Measurements from ENCODE around the gene TRMT44. TPM values are rescaled to one million over a fixed set of nuclear protein-coding genes. Genes with fewer than 3 reads are reported as not detected.
"Not testable (repeated sequence)": the region's sequence is repeated elsewhere in the genome, so short reads cannot be mapped to it uniquely, and the experiment has no call there.

The TRMT44 gene
- polyA plus RNA-seq, 4 donors: 13.1 to 21.8 (median 18.0) TPM

DNA sequence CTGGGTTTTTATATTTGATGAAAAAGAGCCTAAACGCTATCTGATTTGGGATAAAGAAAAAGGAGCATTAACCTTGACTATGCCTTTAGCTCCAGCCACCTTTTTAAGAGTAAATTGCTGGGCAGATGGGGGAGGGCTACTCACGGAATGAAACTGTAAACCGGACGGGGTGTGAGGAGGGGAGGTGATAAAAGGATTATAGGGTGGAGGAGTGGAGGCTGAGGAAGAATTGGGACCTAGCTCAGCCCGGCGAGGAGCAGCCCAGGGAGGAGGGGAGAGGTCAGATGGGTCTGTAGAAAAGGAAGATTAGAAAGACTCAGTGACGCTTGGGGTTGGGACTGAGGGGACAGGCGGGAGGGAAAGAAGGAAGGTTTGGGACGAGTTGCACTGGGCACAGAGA lies 46.1 kb downstream of the TRMT44 start:
- not testable (repeated sequence) for DNase-seq (ENCODE audit: low read depth in 4 of 4, low spot score in 2 of 4)

DNA sequence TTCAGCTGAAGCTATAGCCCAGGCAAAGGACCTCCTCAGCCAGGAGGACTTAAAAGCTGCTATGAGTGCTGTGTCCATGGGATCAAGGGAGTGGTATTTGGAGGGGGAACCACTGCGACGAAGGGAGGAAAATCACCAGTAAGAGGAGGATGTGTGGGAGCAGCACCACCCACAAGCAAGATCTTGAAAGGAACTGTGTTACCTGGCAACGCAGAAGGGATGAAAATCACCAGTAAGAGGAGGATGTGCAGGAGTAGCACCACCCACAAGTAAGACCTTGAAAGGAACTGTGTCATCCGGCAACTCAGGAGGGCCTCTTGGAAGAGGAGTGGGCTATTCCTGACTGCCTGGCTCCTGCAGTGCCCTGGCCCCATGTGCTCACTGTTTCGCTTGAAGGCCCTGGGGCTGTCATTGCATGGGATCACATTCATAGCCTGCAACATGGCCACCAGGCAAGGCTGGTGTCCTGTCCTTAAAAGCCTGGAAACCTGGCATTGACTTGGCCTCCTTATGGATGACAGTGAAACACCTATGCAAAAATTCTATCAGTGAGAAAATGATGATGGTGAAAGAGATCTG lies 48.3 kb downstream of the TRMT44 start:
- no peak for DNase-seq (ENCODE audit: low read depth in 4 of 4, low spot score in 2 of 4)

DNA sequence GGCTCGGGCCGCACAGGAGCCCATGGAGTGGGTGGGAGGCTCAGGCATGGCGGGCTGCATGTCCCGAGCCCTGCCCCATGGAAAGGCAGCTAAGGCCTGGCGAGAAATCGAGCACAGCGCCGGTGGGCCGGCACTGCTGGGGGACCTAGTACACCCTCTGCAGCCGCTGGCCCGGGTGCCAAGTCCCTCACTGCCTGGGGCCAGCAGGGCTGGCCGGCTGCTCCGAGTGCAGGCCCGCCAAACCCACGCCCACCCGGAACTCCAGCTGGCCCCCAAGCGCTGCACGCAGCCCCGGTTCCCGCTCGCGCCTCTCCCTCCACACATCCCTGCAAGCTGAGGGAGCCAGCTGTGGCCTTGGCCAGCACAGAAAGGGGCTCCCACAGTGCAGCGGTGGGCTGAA lies 50.9 kb downstream of the TRMT44 start:
- not testable (repeated sequence) for DNase-seq (ENCODE audit: low read depth in 4 of 4, low spot score in 2 of 4)

DNA sequence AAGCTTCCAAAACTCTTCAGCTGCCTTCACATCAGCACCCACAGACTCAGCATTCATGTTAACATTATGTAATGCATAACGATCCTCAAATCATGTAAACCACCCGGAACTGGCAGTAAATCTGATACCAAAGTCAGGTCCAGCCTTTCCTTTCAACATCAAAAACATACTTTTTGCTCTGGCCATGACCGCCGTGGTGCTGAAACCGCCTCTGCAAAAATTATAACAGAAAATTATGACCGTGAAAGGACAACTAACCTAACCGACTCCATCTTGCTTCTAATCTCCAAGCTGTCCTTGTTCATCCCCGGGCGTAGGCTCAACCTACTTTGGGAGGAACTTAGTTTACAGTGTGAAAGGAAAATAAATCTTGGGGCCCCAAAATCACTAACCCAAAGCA lies 51.6 kb downstream of the TRMT44 start:
- no peak for DNase-seq (ENCODE audit: low read depth in 4 of 4, low spot score in 2 of 4)

DNA sequence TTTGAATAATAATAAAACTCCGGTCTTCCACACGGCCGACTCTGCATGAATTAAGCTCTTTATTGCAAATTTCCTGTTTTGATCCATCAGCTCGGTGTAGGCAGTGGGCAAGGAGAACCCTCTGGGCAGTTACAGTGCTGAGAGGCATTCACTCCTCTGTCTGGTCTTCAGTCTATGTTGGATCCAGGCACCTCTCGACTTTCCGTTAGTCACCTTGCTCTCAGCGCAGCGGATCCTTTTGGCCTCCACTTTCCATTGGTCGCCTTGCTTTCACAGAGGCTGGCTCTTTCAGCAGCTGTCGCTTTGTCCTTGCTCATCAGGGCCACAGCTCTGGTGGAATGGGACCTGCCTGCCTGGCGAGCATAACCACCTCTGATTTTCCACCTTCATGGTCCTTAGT lies 52.9 kb downstream of the TRMT44 start:
- DNase-seq (ENCODE audit: low read depth in 4 of 4, low spot score in 2 of 4): no peak

DNA sequence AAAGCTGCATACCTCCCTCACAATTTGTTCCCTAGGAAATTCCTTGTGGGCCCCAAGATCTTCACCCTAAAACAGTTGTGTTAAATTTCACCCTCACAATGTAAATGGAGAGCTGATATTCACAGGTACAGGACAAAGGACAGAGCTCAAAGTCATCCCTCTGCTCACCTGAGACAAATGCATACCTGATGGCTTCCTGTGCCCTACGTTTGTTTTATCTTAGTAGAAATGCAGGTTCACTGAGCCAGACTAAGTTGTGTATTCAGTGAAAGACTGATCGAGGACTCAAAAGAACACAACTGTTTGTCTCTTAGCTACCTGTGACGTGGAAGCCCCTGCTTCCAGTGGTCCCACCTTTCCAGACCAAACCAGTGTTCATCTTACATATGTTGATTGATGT lies 53.6 kb downstream of the TRMT44 start:
- no peak for DNase-seq (ENCODE audit: low read depth in 4 of 4, low spot score in 2 of 4)

DNA sequence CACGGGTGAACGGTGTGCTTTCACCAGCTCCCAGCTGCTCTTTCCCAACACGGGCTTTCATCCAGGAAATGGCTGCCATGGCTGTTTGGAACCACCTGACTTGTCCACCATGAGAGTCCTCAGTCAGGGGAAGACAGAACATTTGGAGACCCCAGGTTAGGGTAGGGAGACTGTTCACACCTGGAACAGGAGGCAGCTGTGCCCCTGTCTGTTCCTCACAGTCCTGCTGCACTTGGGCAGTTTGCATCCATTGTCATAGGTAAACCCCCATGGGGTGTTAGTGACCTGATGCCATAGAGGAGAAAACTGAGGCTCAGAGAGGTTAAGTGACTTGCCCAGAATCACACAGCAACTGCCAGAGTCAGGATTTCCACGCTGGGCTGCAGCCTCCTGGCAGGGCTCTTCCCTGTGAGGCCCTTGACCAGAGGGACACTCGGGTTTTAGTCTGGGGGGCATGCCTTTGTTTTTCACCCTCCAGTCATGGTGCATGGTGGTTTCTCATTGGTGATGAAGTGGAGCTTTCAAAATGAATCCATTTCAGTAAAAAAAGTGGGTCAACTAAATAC lies 54.5 kb downstream of the TRMT44 start:
- DNase-seq (ENCODE audit: low read depth in 4 of 4, low spot score in 2 of 4): no peak

DNA sequence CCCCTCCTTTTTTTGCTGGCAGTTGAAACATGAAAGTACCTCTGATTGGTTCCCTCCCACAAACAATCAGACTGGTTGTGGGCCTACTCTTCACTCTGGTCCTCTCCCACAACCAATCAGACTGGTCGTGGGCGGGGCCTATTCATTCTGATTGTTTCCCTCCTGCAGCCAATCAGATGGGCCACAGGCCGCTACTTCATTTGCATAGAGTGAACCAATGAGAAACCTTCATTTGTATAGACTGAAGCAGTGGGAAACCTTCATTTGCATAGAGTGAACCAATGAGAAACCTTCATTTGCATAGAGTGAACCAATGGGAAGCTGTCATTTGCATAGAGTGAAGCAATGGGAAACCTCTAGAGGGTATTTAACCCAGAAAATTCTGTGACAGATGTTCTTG lies 55.2 kb downstream of the TRMT44 start:
- DNase-seq (ENCODE audit: low read depth in 4 of 4, low spot score in 2 of 4): no peak

DNA sequence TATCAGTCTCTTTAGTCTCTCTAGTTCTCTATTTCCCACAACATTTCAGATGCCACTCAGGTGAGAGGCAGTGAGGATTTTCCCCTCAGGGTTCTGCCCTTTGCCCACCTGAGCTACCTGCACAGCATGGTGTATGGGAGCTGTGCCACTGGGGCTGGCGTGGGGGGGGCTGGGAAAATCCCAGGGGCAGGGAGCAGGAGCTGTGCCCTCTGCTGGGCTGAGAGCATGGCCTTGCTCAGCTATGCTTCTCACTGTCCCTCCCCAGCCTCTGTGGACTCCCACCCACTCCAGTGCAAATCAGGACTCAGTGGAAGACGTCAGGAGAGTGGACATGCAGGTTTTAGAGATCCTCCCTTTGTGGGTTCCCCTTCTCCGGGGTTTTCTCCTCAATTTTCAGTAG lies 57.2 kb downstream of the TRMT44 start:
- no peak for DNase-seq (ENCODE audit: low read depth in 4 of 4, low spot score in 2 of 4)

DNA sequence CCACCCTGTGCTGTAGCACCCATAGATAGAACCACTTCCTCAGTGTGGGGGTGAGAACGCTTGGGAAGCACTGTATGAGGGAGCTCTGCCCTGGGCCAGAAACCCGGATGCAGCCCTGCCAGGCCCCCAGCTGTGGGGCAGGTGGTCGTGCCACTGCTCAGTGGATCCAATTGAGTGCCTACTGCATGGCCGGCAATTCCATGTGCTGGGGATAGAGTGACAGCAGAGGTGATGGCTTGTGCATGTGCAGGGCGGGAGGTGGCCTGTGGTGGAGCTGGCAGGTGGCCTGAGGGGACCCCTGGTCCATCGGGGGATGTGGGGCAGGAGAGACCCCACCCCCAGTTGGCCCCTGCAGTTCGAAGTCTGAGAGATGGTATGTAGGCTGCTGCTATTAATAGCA lies 60.4 kb downstream of the TRMT44 start:
- DNase-seq (ENCODE audit: low read depth in 4 of 4, low spot score in 2 of 4): no peak

DNA sequence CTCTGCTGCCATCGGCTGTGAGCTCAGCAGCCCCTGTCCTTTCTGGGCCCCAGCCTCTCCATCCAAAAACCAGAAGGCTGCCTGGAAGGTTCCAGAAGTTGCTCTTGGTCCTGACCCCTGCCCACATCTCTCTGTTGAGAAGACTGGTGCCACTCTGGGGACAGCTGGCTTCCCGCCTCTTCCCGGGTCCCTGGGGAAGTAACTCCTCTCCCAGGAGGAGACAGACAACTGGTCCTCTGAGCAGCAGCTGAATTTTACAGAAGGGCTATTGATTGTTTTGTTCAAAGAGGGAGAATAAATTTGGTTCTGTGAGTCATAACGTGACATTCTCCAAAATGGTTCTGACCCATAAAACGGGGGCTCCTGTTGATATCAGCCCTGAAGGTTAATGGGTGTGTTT lies 61.2 kb downstream of the TRMT44 start:
- DNase-seq (ENCODE audit: low read depth in 4 of 4, low spot score in 2 of 4): no peak

DNA sequence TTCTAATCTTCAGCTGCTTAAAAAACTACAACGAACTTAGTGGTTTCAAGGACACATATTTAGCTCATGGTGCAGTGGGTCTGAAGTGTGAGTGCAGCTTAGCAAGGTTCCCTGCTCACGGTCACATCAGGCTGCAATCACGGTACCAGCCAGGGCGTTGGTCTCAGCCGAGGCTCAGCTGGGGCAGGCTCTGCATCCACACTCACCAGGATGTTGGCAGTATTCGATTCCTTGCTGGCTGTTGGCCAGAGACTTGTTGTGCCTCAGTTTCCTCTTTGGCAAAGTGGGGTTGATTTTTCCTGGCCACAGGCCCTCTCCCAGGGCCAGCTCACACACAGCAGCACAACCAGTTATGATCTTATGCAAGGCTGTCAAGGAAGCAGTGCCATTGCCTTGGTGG lies 61.8 kb downstream of the TRMT44 start:
- DNase-seq (ENCODE audit: low read depth in 4 of 4, low spot score in 2 of 4): no peak

DNA sequence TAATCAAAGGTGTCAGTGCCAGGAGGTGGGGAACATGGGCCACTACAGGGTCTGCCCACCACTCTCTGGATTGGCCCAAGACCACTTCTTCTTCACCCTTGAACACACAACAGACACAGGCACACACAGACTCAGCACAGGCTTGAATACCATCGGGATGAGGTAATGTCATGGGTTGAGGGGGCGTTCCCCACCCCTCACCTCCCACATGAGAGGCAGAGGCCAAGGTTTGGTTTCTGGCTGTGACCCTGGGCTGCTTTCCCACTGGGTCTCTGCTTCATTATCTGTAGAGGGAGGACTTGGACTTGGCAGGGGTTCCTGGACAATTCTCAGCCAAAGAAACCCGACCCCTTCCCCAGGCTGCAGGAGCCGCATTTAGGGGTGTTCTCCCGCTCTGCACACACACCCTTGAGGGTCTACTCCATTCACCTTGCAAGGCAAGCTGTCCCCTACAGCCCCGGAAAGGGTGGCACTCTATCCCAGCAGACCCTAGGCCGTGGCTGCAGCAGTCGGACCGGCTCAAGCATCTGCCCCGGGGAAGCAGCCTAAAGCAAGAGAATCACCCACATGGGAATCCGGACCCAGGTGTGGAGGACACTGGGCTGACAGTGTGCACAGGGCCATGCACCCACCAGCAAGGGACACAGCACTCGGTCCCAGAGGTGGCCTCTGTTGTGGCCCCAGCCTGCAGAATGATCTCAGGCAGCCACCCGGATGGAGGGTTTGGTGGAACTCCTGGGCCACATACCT lies 62.4 kb downstream of the TRMT44 start:
- DNase-seq (ENCODE audit: low read depth in 4 of 4, low spot score in 2 of 4): no peak

DNA sequence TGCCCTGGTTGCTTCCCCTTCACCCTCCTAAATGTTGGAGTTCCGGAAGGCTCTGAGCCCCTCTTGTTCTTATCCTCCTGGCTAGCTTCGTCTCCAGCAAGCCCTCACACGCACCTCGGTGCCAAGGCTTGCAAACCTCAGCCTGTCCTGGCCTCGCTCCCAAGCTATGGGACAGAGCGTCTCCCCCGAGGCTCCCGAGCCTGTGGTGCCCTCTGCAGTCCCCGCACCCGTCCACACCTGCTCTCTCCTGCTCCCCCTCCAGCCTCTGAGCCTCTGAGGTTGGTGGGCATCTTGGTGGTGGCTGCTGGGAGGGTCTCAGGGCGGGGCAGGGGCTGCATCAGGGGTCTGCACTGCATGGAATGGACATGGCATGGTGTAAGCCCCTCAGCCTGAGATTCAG lies 63.2 kb downstream of the TRMT44 start:
- DNase-seq (ENCODE audit: low read depth in 4 of 4, low spot score in 2 of 4): no peak

DNA sequence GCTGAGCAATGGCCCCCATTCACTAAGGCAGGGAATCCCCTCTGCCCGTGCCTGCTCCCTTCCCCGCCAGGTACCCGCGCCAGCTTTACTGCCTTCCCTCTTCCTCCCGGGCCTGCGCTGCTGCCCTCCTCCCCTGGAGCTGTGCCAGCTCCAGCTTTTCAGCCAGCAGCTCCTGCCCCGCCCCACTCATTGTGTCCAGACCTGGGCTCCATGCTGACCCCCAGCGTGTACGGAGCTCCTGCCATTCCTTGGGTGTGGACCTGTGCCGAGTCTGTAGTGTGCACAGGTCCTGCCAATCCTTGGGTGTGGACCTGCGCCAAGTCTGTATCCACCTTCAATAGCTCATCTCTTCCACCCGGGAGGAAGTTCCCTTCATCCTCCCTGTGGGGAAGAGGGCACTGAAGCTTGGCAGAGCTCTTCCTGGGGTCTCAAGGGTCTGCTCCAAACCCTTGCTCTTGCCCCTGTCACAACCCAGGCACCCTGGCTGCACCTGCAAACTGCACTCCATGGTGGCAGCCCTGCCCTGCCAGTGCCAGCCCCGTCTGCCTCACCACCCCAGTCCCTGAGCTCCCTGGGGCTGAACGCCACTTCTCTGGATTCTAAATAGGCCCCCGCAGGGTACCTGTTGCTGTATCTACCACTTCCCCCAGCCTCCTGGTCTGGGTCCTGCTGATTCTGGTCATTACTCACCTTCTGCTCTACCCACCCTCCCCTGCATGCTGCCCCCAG lies 63.9 kb downstream of the TRMT44 start:
- no peak for DNase-seq (ENCODE audit: low read depth in 4 of 4, low spot score in 2 of 4)

DNA sequence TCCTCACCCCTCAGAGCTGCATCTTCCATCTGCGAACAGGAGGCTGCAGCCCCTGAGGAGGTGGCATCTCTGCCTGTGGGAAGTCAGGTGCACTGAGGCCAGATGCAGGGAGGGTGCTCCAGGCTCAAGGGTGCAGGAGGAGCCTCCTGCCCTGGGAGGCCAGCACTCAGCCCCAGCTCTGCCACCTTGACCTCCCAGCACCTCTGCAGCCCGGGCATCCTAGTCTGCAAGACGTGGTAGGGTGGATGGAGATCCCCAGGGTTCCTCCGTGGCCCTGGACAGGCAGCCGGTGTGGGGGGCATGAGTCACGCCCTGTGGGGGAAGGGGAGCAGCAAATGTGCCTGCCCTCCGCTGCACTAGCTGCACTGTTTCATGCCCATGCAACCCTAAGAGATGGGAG lies 64.7 kb downstream of the TRMT44 start:
- DNase-seq (ENCODE audit: low read depth in 4 of 4, low spot score in 2 of 4): no peak

DNA sequence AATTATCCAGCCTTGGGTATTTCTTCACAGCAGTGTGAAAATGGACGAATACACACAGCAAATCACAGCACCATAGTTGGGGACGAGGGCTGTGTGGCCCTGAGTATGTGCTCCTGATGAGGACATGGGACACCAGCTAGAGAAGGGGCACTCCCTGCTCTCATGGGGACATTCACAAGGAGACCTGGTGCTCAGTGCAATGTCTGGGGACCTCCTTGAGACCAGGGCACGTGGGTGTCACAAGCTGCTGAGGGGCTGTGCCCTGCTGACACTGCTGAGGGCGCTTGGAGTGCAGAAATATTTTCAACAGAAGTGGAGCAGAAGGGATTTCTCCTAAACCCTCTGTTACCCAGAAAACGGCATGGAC lies 65.4 kb downstream of the TRMT44 start:
- no peak for DNase-seq (ENCODE audit: low read depth in 4 of 4, low spot score in 2 of 4)

DNA sequence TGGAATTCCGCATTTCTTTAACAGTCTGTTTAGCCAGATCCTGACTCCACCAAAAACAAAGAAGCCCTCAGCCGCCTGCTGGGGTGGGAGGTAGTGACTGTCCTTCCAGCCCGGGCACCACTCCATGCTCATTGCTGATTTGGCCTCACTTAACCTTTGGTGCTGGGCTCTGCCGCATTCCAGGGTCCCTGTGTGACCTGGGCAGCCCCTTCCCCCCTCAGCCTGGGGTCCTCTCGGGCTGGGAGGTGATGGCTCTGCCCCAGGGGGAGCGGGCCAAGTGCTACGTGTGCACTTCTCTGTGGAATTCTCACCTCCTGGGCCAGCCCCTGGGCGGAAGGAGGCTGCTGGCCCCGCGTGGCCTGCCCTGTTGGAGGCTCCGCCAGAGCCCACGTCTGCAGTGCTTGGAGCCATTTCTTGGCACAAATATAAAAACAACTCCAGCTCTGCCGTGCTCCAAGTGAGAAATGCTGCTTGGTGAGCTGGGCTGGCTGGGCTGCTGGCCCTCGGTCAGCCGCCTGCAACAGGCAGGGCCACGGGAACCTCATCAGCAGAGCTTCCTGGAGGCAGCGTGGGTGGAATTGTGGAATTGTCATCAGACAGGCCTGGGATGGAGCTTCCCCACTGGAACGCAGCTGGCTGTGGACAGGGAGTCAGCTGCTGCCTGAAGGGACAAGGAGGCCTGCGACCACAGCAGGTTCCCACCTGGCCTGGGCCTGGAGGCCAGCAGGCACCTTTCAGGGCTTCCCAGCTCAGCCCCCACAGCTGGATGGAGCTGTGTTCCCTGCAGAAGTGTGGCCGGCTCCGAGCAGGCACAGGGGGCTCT lies 66.0 kb downstream of the TRMT44 start:
- DNase-seq (ENCODE audit: low read depth in 4 of 4, low spot score in 2 of 4): no peak

DNA sequence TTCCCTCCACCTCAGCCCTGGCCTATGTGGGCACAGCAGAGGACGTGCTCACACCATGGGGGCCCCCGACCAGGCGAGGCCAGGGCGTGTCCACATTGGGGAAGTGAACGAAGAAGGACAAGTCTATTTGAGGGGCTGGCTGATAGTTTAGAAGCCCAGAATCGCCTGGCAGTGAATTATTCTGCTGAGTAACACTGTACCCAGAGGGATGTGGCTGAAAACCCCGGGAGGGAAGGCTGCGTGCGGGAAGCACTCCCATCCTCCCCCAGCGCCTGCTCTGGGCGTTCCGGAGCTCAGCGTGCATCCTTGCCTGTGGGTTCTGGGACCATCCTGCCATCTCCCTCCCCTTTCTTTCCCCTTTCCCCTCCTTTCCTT lies 66.6 kb downstream of the TRMT44 start:
- no peak for DNase-seq (ENCODE audit: low read depth in 4 of 4, low spot score in 2 of 4)

DNA sequence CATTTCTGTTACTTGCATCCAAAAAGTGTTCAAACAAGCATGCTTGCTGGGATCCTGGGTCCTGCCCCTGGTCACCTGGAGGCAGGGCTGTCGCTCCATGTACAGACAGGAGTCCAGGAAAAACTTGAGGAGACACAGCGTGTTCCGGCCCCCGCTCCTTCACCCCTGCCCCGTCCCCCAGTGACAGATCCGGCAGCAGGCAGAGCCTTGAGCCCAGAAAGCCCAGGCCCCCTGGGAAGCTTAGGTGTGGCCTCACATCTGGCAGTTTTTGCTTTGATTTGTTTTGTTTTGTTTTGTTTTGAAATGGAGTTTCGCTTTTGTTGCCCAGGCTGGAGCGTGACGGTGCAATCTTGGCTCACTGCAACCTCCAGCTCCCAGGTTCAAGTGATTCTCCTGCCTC lies 67.0 kb downstream of the TRMT44 start:
- DNase-seq (ENCODE audit: low read depth in 4 of 4, low spot score in 2 of 4): no peak

DNA sequence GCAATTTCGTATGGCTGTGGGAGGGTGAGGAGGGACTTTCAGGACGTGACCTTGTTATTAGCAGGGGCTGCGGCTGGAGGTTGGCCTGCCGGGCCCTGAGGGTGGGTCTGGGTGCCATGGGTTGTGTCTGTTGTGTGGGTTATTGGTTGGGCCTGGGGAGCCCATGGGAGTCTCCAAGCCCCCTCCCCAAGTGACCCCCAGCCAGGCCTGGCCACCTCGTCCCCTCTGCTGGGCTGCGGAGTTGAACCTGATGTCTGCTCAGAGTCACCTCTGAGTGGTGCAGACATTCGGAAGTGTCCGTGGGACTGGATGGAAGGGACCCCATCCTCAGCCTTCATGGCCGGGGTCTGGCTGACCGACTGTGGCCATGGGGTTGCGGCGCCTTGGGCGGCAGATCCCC lies 67.7 kb downstream of the TRMT44 start:
- DNase-seq (ENCODE audit: low read depth in 4 of 4, low spot score in 2 of 4): no peak

Data from left renal cortex interstitium (tissue), 4 donors.